KG1 (cell line): Measurements from ENCODE around the gene DBH.

Experiments used
- DNase-seq: peaks from one replicate; lab custom pipeline; 2025; lab: John Stamatoyannopoulos, UW

DBH gene

GRCh38 chr9:133643978-133644760 lies 8.0 kb downstream of the DBH start:
- no peak for DNase-seq

- no peak for DNase-seq
Observed at GRCh38 chr9:133645021-133645765, 9.0 kb downstream of the DBH start.

- no peak for DNase-seq
Observed at GRCh38 chr9:133647148-133647547, 11.0 kb downstream of the DBH start.

- no peak for DNase-seq
Observed at GRCh38 chr9:133647765-133648469, 11.8 kb downstream of the DBH start.

- no peak for DNase-seq
Observed at GRCh38 chr9:133649194-133649593, 13.0 kb downstream of the DBH start.

- no peak for DNase-seq
Observed at GRCh38 chr9:133650026-133650425, 13.9 kb downstream of the DBH start.

GRCh38 chr9:133653638-133654037 lies 17.5 kb downstream of the DBH start:
- DNase-seq: no peak

GRCh38 chr9:133654736-133655657 lies 18.8 kb downstream of the DBH start:
- no peak for DNase-seq

GRCh38 chr9:133655701-133656100 lies 19.5 kb downstream of the DBH start:
- DNase-seq: no peak

- no peak for DNase-seq
Observed at GRCh38 chr9:133656211-133657119, 20.3 kb downstream of the DBH start.

GRCh38 chr9:133657120-133657661 lies 21.0 kb downstream of the DBH start:
- DNase-seq: no peak

GRCh38 chr9:133658442-133659431 lies 22.6 kb downstream of the DBH start:
- DNase-seq: no peak

- DNase-seq: no peak
Observed at GRCh38 chr9:133659516-133659915, 23.4 kb downstream of the DBH start.

GRCh38 chr9:133661846-133662540 lies 25.8 kb downstream of the DBH start:
- no peak for DNase-seq

- DNase-seq: no peak
Observed at GRCh38 chr9:133664173-133665050, 28.2 kb downstream of the DBH start.

- DNase-seq: no peak
Observed at GRCh38 chr9:133665096-133665495, 28.9 kb downstream of the DBH start.

- DNase-seq: no peak
Observed at GRCh38 chr9:133665535-133665934, 29.4 kb downstream of the DBH start.
